GM12878 (cell line): ENCODE data around the gene SLC6A17. TPM values are rescaled to one million over a fixed set of nuclear protein-coding genes. Genes with fewer than 3 reads are reported as not detected.

Experiments used
- ATAC-seq: fragments of 200-7000 bp; cut with Tn5 transposase; 3 replicates; pipeline ENCODE4 v1.9.1; 2020; ENCODE audit warnings: mild to moderate bottlenecking, moderate library complexity
- BruUV-seq: library from RNA; stranded (reverse); fragments of 400-500 nt; replicated peaks from 2 replicates; lab custom pipeline; 2021; lab: Mats Ljungman, UMichigan
- CTCF ChIA-PET: fragments of 300-600 bp; sonication (Branson Sonifier 250); formaldehyde crosslinking; extraction: SDS; loops from one replicate; lab custom pipeline; 2021; ENCODE audit warnings: inconsistent platforms; lab: Yijun Ruan, JAX
- POLR2A ChIA-PET: fragments of 350-600 bp; formaldehyde crosslinking; extraction: SDS; loops from one replicate; lab custom pipeline; 2021; ENCODE audit warnings: inconsistent platforms; lab: Charles Lee
- RAD21 ChIA-PET: fragments of 300-600 bp; sonication (Branson Sonifier 250); formaldehyde crosslinking; loops from one replicate; lab custom pipeline; 2023; ENCODE audit warnings: antibody characterized with exemption; ENCODE audit not compliant: unreplicated experiment; lab: Charles Lee
- SMC1A ChIA-PET: fragments of 300-600 bp; sonication (Branson Sonifier 250); formaldehyde crosslinking; loops from one replicate; lab custom pipeline; 2023; ENCODE audit not compliant: unreplicated experiment, uncharacterized antibody; lab: Charles Lee
- DNase-seq: peaks from one replicate; pipeline ENCODE4 v3.0.0-alpha.2; 2011; ENCODE audit warnings: low read depth, low spot score
- FAIRE-seq: peaks from 3 replicates; lab custom pipeline; 2011; peaks lifted over from hg19 to GRCh38; lab: Jason Lieb, UNC
- H2AFZ ChIP-seq: 2 replicates; pipeline ENCODE4 v1.6.0; 2011; ENCODE audit warnings: low read depth, low read length, control low read depth; ENCODE audit not compliant: control insufficient read depth
- H3K27ac ChIP-seq: 2 replicates; pipeline ENCODE4 v1.5.1; 2011; ENCODE audit warnings: control low read depth; ENCODE audit not compliant: control insufficient read depth, insufficient read depth
- H3K27me3 ChIP-seq, 2 experiments: replicated peaks in 1 of 2; 2 replicates each; pipeline versions ENCODE4 v1.6.0 to v1.6.1; 2011; ENCODE audit warnings: low read length in 1 of 2; ENCODE audit not compliant: control insufficient read depth in 2 of 2, insufficient read depth in 2 of 2
- H3K36me3 ChIP-seq, 2 experiments: 2 replicates each; pipeline ENCODE4 v1.5.1; 2011; ENCODE audit warnings: low read length in 1 of 2; ENCODE audit not compliant: control insufficient read depth in 2 of 2, insufficient read depth in 2 of 2
- H3K4me1 ChIP-seq: 2 replicates; pipeline ENCODE4 v1.6.1; 2011; ENCODE audit warnings: mild to moderate bottlenecking, low read length, moderate library complexity, mixed read lengths; ENCODE audit not compliant: control insufficient read depth, insufficient read depth
- H3K4me2 ChIP-seq: 2 replicates; pipeline ENCODE4 v1.6.0; 2011; ENCODE audit warnings: control low read depth; ENCODE audit not compliant: control insufficient read depth, insufficient read depth
- H3K4me3 ChIP-seq: fragments of 200-600 bp; sonication (generic); 2 replicates; pipeline ENCODE4 v1.5.1; 2016
- H3K79me2 ChIP-seq: 2 replicates; pipeline ENCODE4 v1.6.0; 2011; ENCODE audit warnings: low read length; ENCODE audit not compliant: control insufficient read depth, insufficient read depth
- H3K9ac ChIP-seq: 2 replicates; pipeline ENCODE4 v1.8.0; 2011; ENCODE audit warnings: low read length, control low read depth, mixed read lengths; ENCODE audit not compliant: control insufficient read depth, insufficient read depth
- H3K9me3 ChIP-seq: replicated peaks from 3 replicates; pipeline ENCODE4 v1.5.1; 2011; ENCODE audit warnings: mild to moderate bottlenecking, low read length; ENCODE audit not compliant: control insufficient read depth, insufficient read depth
- H4K20me1 ChIP-seq: 2 replicates; pipeline ENCODE4 v1.6.0; 2011; ENCODE audit not compliant: control insufficient read depth, insufficient read depth
- CEBPB ChIP-seq, 2 experiments: fragments of 150-350 bp in 1 of 2; IDR thresholded peaks; 2 replicates each; pipeline ENCODE4 v1.6.1; 2012 to 2014; ENCODE audit warnings: low read depth in 2 of 2, low read length in 2 of 2, borderline replicate concordance in 1 of 2, inconsistent platforms in 1 of 2
- FOXM1 ChIP-seq: IDR thresholded peaks from 2 replicates; pipeline ENCODE4 v1.6.1; 2012; ENCODE audit warnings: low read depth, mild to moderate bottlenecking, inconsistent platforms, low read length, moderate library complexity
- HDGF ChIP-seq: fragments of 450-650 bp; IDR thresholded peaks from 2 replicates; pipeline ENCODE4 v1.6.1; 2016; ENCODE audit warnings: antibody characterized with exemption
- JUND ChIP-seq: IDR thresholded peaks from 2 replicates; pipeline ENCODE4 v1.6.1; 2012; ENCODE audit warnings: low read depth, mild to moderate bottlenecking, low read length, improper control_type of control experiment, moderate library complexity
- SMAD1 ChIP-seq: fragments of 450-650 bp; IDR thresholded peaks from 2 replicates; pipeline ENCODE4 v1.6.1; 2018; ENCODE audit warnings: mild to moderate bottlenecking, low read depth; ENCODE audit not compliant: partially characterized antibody
- SP1 ChIP-seq: IDR thresholded peaks from one replicate; pipeline ENCODE4 v1.6.1; 2011; ENCODE audit warnings: low read depth, low read length
- SPI1 ChIP-seq: IDR thresholded peaks from 2 replicates; pipeline ENCODE4 v1.6.1; 2011; ENCODE audit warnings: low read depth, mild to moderate bottlenecking, low read length, moderate library complexity, borderline replicate concordance; ENCODE audit not compliant: insufficient read depth
- ZBED1 ChIP-seq: IDR thresholded peaks from 2 replicates; pipeline ENCODE4 v1.6.1; 2016; ENCODE audit warnings: borderline replicate concordance
- WGBS: methylation state at CpG from one replicate; pipeline ENCODE4 v1.1.6; 2016; ENCODE audit warnings: low lambda C conversion rate; ENCODE audit not compliant: insufficient replicate concordance, insufficient coverage; ENCODE audit errors: missing lambda C conversion rate; 5-methylcytosine and 5-hydroxymethylcytosine counted together
- in situ Hi-C: fragments of 300-500 bp; cut with MboI; formaldehyde crosslinking; loops from 9 replicates; pipeline ENCODE4 v1.14.3; 2018; ENCODE audit warnings: mixed read lengths
- intact Hi-C: fragments of 100-400 bp; cut with micrococcal nuclease; formaldehyde crosslinking; loops from one replicate; pipeline ENCODE4 v1.14.2; 2022; ENCODE audit not compliant: unreplicated experiment
- polyA plus RNA-seq, 11 experiments: library from polyadenylated mRNA; depleted of rRNA in 4 of 11; unstranded in 6 of 11; stranded (reverse) in 5 of 11; fragments of >200 nt; fragmentation: Nextera tagmentation in 4 of 11; fragmentation: Illumina TruSeq in 1 of 11; extraction: Ambion mirVana in 4 of 11; extraction: Trizol in 1 of 11; gene quantifications; 1 replicate in 1 of 11; 2 replicates in 10 of 11; pipeline versions ENCODE4 v1.2.1 to v1.2.3, GENCODE V29; 2011 to 2016; ENCODE audit warnings: inconsistent platforms in 2 of 11, missing spikeins in 2 of 11, low read depth in 1 of 11
- total RNA-seq, 4 experiments: library from RNA; depleted of rRNA in 3 of 4; stranded (reverse); fragments of >200 nt in 3 of 4; fragmentation: Illumina TruSeq in 1 of 4; extraction: Trizol in 1 of 4; gene quantifications; 2 replicates each; pipeline versions ENCODE4 v1.2.1 to v1.2.3, GENCODE V29; 2013 to 2021
- TF ChIP-seq, protein P1 (sequence below): fragments of 450-650 bp; IDR thresholded peaks from 2 replicates; pipeline ENCODE4 v1.6.1; 2016; ENCODE audit warnings: mild to moderate bottlenecking
- TF ChIP-seq, protein P2 (sequence below): fragments of 450-650 bp; IDR thresholded peaks from 2 replicates; pipeline ENCODE4 v1.6.1; 2017; ENCODE audit warnings: borderline replicate concordance
- TF ChIP-seq, protein P3 (sequence below): IDR thresholded peaks from 2 replicates; pipeline ENCODE4 v1.6.1; 2011; ENCODE audit warnings: low read depth, low read length, improper control_type of control experiment, borderline replicate concordance
- TF ChIP-seq, protein P4 (sequence below): fragments of 450-650 bp; formaldehyde crosslinking; IDR thresholded peaks from 2 replicates; pipeline ENCODE4 v1.5.0; 2022; ENCODE audit warnings: mild to moderate bottlenecking, missing genetic modification characterization
- TF ChIP-seq, protein P5 (sequence below): IDR thresholded peaks from 2 replicates; pipeline ENCODE4 v1.6.1; 2011; ENCODE audit warnings: low read depth, mild to moderate bottlenecking, low read length, moderate library complexity, borderline replicate concordance; ENCODE audit errors: extremely low read depth
- TF ChIP-seq, protein P6 (sequence below): fragments of 150-350 bp; IDR thresholded peaks from 2 replicates; pipeline ENCODE4 v1.6.1; 2014; ENCODE audit warnings: mild to moderate bottlenecking, low read depth, low read length

The SLC6A17 gene
- total and polyA plus RNA-seq, 10 of the 15 experiments (the other 5 are each of a cell fraction or from before 2014, with no cell fraction given) = not detected

DNA sequence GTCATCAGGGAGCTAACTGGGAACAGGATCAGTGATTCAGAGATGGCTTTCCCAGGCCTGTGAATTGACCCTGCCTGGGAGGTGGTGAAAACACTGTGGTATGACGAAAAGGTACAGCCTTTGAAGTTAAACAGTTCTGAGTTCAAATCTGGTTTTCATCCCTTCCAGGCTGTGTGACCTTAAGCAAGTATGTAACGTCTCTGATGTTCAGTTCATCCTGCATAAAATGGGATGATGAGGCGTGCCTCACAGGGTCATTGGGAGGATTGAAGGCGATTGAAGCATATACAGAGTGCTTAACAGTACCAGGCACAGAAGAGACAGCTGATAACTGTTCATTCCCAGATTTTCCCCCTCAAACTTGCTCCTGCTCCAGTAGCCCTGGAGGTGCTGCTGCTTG lies 70.8 kb downstream of the SLC6A17 start:
- no peak overlapping the region for H3K9ac ChIP-seq
- no peaks in the 10 kb centered on the region for H4K20me1 ChIP-seq
- H3K36me3 ChIP-seq = no peaks in the 10 kb centered on the region
- no peaks in the 10 kb centered on the region; a peak in 1 of 4 replicates for H3K27me3 ChIP-seq
- ChIA-PET POLR2A (no interaction called here), CTCF (interaction anchor here (2.4 kb wide), 1 partner anchor 13 kb away, joined by 8 read pairs; no protein-coding TSS in a partner anchor), SMC1A (interaction anchor here (1.3 kb wide), 1 partner anchor 24 kb away, joined by 4 read pairs; no protein-coding TSS in a partner anchor), RAD21 (no interaction called here)
- FAIRE-seq = no peak
- H3K4me1 ChIP-seq = no peaks in the 10 kb centered on the region
- 12% methylated on average over 4 of the region's 4 CpGs for WGBS
- H3K79me2 ChIP-seq = no peaks in the 10 kb centered on the region
- no peaks in the 10 kb centered on the region for H3K9me3 ChIP-seq
- in situ Hi-C loops (no loop called here), intact Hi-C loops (no loop called here)
- no peak overlapping the region for H3K4me3 ChIP-seq
- no peak overlapping the region for H2AFZ ChIP-seq
- no peak overlapping the region for H3K4me2 ChIP-seq
- no peak for ATAC-seq
- no peak for DNase-seq
- BruUV-seq = no TSS peak
- H3K27ac ChIP-seq = no peak overlapping the region
- TF ChIP-seq CEBPB (IDR thresholded peaks at IDR 0.05; ENCODE audit: borderline replicate concordance in 1 of 2, low read depth in 2 of 2, low read length in 2 of 2) (no peak), FOXM1 (no peak), SPI1 (no peak), ZBED1 (no peak), SP1 (no peak), SMAD1 (no peak), JUND (no peak), HDGF (no peak)
- TF ChIP-seq, protein P1, sequence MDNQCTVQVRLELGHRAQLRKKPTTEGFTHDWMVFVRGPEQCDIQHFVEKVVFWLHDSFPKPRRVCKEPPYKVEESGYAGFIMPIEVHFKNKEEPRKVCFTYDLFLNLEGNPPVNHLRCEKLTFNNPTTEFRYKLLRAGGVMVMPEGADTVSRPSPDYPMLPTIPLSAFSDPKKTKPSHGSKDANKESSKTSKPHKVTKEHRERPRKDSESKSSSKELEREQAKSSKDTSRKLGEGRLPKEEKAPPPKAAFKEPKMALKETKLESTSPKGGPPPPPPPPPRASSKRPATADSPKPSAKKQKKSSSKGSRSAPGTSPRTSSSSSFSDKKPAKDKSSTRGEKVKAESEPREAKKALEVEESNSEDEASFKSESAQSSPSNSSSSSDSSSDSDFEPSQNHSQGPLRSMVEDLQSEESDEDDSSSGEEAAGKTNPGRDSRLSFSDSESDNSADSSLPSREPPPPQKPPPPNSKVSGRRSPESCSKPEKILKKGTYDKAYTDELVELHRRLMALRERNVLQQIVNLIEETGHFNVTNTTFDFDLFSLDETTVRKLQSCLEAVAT = no peak
- TF ChIP-seq, protein P2, sequence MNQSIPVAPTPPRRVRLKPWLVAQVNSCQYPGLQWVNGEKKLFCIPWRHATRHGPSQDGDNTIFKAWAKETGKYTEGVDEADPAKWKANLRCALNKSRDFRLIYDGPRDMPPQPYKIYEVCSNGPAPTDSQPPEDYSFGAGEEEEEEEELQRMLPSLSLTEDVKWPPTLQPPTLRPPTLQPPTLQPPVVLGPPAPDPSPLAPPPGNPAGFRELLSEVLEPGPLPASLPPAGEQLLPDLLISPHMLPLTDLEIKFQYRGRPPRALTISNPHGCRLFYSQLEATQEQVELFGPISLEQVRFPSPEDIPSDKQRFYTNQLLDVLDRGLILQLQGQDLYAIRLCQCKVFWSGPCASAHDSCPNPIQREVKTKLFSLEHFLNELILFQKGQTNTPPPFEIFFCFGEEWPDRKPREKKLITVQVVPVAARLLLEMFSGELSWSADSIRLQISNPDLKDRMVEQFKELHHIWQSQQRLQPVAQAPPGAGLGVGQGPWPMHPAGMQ = no peak
- TF ChIP-seq, protein P3, sequence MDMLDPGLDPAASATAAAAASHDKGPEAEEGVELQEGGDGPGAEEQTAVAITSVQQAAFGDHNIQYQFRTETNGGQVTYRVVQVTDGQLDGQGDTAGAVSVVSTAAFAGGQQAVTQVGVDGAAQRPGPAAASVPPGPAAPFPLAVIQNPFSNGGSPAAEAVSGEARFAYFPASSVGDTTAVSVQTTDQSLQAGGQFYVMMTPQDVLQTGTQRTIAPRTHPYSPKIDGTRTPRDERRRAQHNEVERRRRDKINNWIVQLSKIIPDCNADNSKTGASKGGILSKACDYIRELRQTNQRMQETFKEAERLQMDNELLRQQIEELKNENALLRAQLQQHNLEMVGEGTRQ = no peak
- TF ChIP-seq, protein P4, sequence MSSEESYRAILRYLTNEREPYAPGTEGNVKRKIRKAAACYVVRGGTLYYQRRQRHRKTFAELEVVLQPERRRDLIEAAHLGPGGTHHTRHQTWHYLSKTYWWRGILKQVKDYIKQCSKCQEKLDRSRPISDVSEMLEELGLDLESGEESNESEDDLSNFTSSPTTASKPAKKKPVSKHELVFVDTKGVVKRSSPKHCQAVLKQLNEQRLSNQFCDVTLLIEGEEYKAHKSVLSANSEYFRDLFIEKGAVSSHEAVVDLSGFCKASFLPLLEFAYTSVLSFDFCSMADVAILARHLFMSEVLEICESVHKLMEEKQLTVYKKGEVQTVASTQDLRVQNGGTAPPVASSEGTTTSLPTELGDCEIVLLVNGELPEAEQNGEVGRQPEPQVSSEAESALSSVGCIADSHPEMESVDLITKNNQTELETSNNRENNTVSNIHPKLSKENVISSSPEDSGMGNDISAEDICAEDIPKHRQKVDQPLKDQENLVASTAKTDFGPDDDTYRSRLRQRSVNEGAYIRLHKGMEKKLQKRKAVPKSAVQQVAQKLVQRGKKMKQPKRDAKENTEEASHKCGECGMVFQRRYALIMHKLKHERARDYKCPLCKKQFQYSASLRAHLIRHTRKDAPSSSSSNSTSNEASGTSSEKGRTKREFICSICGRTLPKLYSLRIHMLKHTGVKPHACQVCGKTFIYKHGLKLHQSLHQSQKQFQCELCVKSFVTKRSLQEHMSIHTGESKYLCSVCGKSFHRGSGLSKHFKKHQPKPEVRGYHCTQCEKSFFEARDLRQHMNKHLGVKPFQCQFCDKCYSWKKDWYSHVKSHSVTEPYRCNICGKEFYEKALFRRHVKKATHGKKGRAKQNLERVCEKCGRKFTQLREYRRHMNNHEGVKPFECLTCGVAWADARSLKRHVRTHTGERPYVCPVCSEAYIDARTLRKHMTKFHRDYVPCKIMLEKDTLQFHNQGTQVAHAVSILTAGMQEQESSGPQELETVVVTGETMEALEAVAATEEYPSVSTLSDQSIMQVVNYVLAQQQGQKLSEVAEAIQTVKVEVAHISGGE = no peak
- TF ChIP-seq, protein P5, sequence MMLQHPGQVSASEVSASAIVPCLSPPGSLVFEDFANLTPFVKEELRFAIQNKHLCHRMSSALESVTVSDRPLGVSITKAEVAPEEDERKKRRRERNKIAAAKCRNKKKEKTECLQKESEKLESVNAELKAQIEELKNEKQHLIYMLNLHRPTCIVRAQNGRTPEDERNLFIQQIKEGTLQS = no peak
- TF ChIP-seq, protein P6, sequence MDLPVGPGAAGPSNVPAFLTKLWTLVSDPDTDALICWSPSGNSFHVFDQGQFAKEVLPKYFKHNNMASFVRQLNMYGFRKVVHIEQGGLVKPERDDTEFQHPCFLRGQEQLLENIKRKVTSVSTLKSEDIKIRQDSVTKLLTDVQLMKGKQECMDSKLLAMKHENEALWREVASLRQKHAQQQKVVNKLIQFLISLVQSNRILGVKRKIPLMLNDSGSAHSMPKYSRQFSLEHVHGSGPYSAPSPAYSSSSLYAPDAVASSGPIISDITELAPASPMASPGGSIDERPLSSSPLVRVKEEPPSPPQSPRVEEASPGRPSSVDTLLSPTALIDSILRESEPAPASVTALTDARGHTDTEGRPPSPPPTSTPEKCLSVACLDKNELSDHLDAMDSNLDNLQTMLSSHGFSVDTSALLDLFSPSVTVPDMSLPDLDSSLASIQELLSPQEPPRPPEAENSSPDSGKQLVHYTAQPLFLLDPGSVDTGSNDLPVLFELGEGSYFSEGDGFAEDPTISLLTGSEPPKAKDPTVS = no peak
